Caco-2 (cell line): ENCODE data around the gene SLC25A20. TPM values are rescaled to one million over a fixed set of nuclear protein-coding genes. Genes with fewer than 3 reads are reported as not detected.

Source experiments
- BruUV-seq: library from RNA; stranded (reverse); fragments of 400-500 nt; replicated peaks from 2 replicates; lab custom pipeline; 2021; lab: Mats Ljungman, UMichigan
- CTCF ChIA-PET: fragments of 300-600 bp; sonication (Branson Sonifier 250); formaldehyde crosslinking; loops from one replicate; lab custom pipeline; 2022; ENCODE audit warnings: antibody characterized with exemption; lab: Charles Lee
- POLR2A ChIA-PET: fragments of 300-600 bp; sonication (Branson Sonifier 250); formaldehyde crosslinking; loops from one replicate; lab custom pipeline; 2022; ENCODE audit warnings: antibody characterized with exemption; lab: Charles Lee
- DNase-seq, 2 experiments: peaks; one replicate each; pipeline versions ENCODE4 v3.0.0 to v3.0.0-alpha.2; 2020 to 2022
- H3K27me3 ChIP-seq: replicated peaks from 2 replicates; pipeline ENCODE4 v1.6.0; 2011; ENCODE audit warnings: low read length; ENCODE audit not compliant: control insufficient read depth, insufficient read depth
- H3K36me3 ChIP-seq: 2 replicates; pipeline ENCODE4 v1.5.1; 2011; ENCODE audit warnings: low read length; ENCODE audit not compliant: control insufficient read depth, insufficient read depth
- H3K4me1 ChIP-seq: fragments of 250-450 bp; sonication (Bioruptor Pico); 2 replicates; pipeline ENCODE4 v1.5.1; 2020; ENCODE audit warnings: mild to moderate bottlenecking
- H3K4me3 ChIP-seq: 2 replicates; pipeline ENCODE4 v1.5.1; 2011; ENCODE audit warnings: low read depth, mild to moderate bottlenecking, control low read depth, low read length
- H3K9me3 ChIP-seq: fragments of 250-450 bp; sonication (Bioruptor Pico); 2 replicates; pipeline ENCODE4 v1.5.1; 2020; ENCODE audit warnings: mild to moderate bottlenecking, moderate library complexity
- H3K27ac Mint-ChIP-seq: one replicate; pipeline ENCODE4 v1.8.0; 2022; ENCODE audit warnings: mixed read lengths; ENCODE audit not compliant: unreplicated experiment
- H3K27me3 Mint-ChIP-seq: one replicate; pipeline ENCODE4 v1.8.0; 2022; ENCODE audit warnings: mixed read lengths; ENCODE audit not compliant: insufficient read depth, unreplicated experiment
- H3K36me3 Mint-ChIP-seq: one replicate; pipeline ENCODE4 v1.8.0; 2022; ENCODE audit warnings: mild to moderate bottlenecking, mixed read lengths; ENCODE audit not compliant: insufficient read depth, unreplicated experiment
- H3K4me1 Mint-ChIP-seq: one replicate; pipeline ENCODE4 v1.8.0; 2022; ENCODE audit warnings: low read depth, mixed read lengths; ENCODE audit not compliant: unreplicated experiment
- H3K4me3 Mint-ChIP-seq: one replicate; pipeline ENCODE4 v1.8.0; 2022; ENCODE audit warnings: mild to moderate bottlenecking, moderate library complexity, mixed read lengths; ENCODE audit not compliant: unreplicated experiment
- H3K9me3 Mint-ChIP-seq: one replicate; pipeline ENCODE4 v1.8.0; 2022; ENCODE audit warnings: mixed read lengths; ENCODE audit not compliant: unreplicated experiment
- CTCF ChIP-seq, 2 experiments: fragments of 200-600 bp in 1 of 2; IDR thresholded peaks; 1 replicate in 1 of 2; 2 replicates in 1 of 2; pipeline versions ENCODE4 v1.5.1 to v1.8.0; 2011 to 2022; ENCODE audit warnings: antibody characterized with exemption in 1 of 2, control low read depth in 1 of 2, inconsistent platforms in 1 of 2, low read depth in 1 of 2, low read length in 1 of 2, mild to moderate bottlenecking in 1 of 2, moderate library complexity in 1 of 2; ENCODE audit not compliant: insufficient read depth in 1 of 2, severe bottlenecking in 1 of 2, unreplicated experiment in 1 of 2
- intact Hi-C: fragments of 100-400 bp; cut with micrococcal nuclease; formaldehyde crosslinking; loops from one replicate; pipeline ENCODE4 v1.10.0; 2022; ENCODE audit not compliant: unreplicated experiment
- total RNA-seq: library from RNA; stranded (reverse); gene quantifications from 2 replicates; pipeline ENCODE4 v1.2.3, GENCODE V29; 2022

The SLC25A20 gene
- total RNA-seq, 1 experiment from 2014 or later: 19.3 TPM

- no peaks in the 10 kb centered on the region for H3K36me3 Mint-ChIP-seq
- TSS peak; percentile 58 for BruUV-seq
- POLR2A ChIA-PET: interaction anchor here (0.6 to 1.6 kb wide), 5 partner anchors 21 to 180 kb away, joined by 3 to 8 read pairs (median 4); partner anchors contain the start of gene ARIH2
Measured at GRCh38 chr3:48897460-48898376, 964 bp downstream of the SLC25A20 start.

GRCh38 chr3:48896936-48897335 lies 1.7 kb downstream of the SLC25A20 start:
- no peaks in the 10 kb centered on the region for H3K36me3 Mint-ChIP-seq
- H3K4me3 Mint-ChIP-seq: peak overlapping the region; percentile 92
- Histone ChIP-seq H3K27me3 (no peaks in the 10 kb centered on the region), H3K9me3 (no peaks in the 10 kb centered on the region), H3K4me3 (no peak overlapping the region), H3K4me1 (peaks cover 17% of the 10 kb centered on the region), H3K36me3 (no peaks in the 10 kb centered on the region)
- no TSS peak for BruUV-seq
- ChIA-PET CTCF (interaction anchor here (0.6 to 1.3 kb wide), 4 partner anchors 41 to 603 kb away, joined by 3 to 5 read pairs (median 4); no protein-coding TSS in a partner anchor), POLR2A (interaction anchor here (0.6 to 1.3 kb wide), 5 partner anchors 22 to 179 kb away, joined by 3 to 15 read pairs (median 5); partner anchors contain the start of gene ARIH2)
- no peak for TF ChIP-seq CTCF (IDR thresholded peaks at IDR 0.05; ENCODE audit: insufficient read depth in 1 of 2, low read depth in 1 of 2, low read length in 1 of 2, severe bottlenecking in 1 of 2, unreplicated experiment in 1 of 2)
- peak overlapping the region; percentile 42 for H3K27ac Mint-ChIP-seq
- peaks cover 24% of the 10 kb centered on the region for H3K4me1 Mint-ChIP-seq
- H3K9me3 Mint-ChIP-seq: no peaks in the 10 kb centered on the region
- DNase-seq: no peak
- intact Hi-C loops: no loop called here
- H3K27me3 Mint-ChIP-seq: no peaks in the 10 kb centered on the region

More at GRCh38 chr3:48897460-48898376, 964 bp downstream of the SLC25A20 start:
- Histone ChIP-seq H3K4me3 (peak overlapping the region; percentile 66), H3K36me3 (no peaks in the 10 kb centered on the region), H3K4me1 (peaks cover 17% of the 10 kb centered on the region), H3K27me3 (no peaks in the 10 kb centered on the region), H3K9me3 (no peaks in the 10 kb centered on the region)
- Mint-ChIP-seq H3K9me3 (no peaks in the 10 kb centered on the region), H3K4me1 (peaks cover 24% of the 10 kb centered on the region), H3K27ac (peak overlapping the region; percentile 46), H3K4me3 (peak overlapping the region; percentile 92), H3K27me3 (no peaks in the 10 kb centered on the region)
- CTCF ChIA-PET: interaction anchor here (0.6 to 1.3 kb wide), 4 partner anchors 32 to 180 kb away, joined by 3 to 6 read pairs (median 4); no protein-coding TSS in a partner anchor
- intact Hi-C loops: loop anchor here (1.0 to 2.0 kb wide), 2 partner anchors 21 to 50 kb away; partner anchors contain the start of genes ARIH2 and PRKAR2A
- no peak for TF ChIP-seq CTCF (IDR thresholded peaks at IDR 0.05; ENCODE audit: insufficient read depth in 1 of 2, low read depth in 1 of 2, low read length in 1 of 2, severe bottlenecking in 1 of 2, unreplicated experiment in 1 of 2)
- DNase-seq: peak; percentile 48 to 49

GRCh38 chr3:48894516-48894915 lies 4.2 kb downstream of the SLC25A20 start:
- H3K9me3 Mint-ChIP-seq: no peaks in the 10 kb centered on the region
- no peaks in the 10 kb centered on the region for H3K36me3 Mint-ChIP-seq
- Histone ChIP-seq H3K9me3 (no peaks in the 10 kb centered on the region), H3K27me3 (no peaks in the 10 kb centered on the region), H3K4me3 (no peak overlapping the region), H3K4me1 (peaks cover 17% of the 10 kb centered on the region), H3K36me3 (no peaks in the 10 kb centered on the region)
- intact Hi-C loops: no loop called here
- H3K27me3 Mint-ChIP-seq: no peaks in the 10 kb centered on the region
- BruUV-seq: no TSS peak
- no peak overlapping the region for H3K4me3 Mint-ChIP-seq
- peaks cover 24% of the 10 kb centered on the region for H3K4me1 Mint-ChIP-seq
- CTCF ChIA-PET: no interaction called here
- POLR2A ChIA-PET: interaction anchor here (0.5 to 0.7 kb wide), 2 partner anchors 53 to 426 kb away, joined by 5 read pairs; no protein-coding TSS in a partner anchor
- TF ChIP-seq CTCF (IDR thresholded peaks at IDR 0.05; ENCODE audit: insufficient read depth in 1 of 2, low read depth in 1 of 2, low read length in 1 of 2, severe bottlenecking in 1 of 2, unreplicated experiment in 1 of 2): no peak
- no peak overlapping the region for H3K27ac Mint-ChIP-seq
- DNase-seq: no peak
